ENCODE measurements around the gene BDH1.
A peak's percentile ranks its signal among the peaks of the same experiment; 100 is the strongest.

DNA sequence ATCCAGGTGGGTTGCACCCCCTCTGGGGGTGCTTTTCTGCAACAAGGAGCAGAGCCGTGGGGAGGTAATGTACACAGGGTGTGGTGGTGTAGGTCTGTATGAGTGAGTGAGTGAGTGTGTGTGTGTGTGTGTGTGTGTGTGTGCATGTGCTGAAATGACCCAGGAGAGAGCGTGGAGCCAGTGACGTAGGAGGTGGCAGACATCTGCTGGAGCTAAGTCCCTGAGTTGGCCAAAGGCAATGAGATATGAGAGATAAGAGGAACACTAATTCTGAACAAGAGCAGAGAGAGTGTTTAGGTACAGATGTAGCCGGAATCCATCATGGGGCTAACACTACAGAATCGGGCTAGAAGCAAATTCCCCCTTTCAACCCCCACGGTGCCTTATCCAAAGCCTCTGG is 27.6 kb downstream of the BDH1 start:
- TF ChIP-seq POLR2AphosphoS5 (IDR thresholded peaks at IDR 0.05; ENCODE audit: low read depth, low read length): no peak
- TF ChIP-seq, protein P1, sequence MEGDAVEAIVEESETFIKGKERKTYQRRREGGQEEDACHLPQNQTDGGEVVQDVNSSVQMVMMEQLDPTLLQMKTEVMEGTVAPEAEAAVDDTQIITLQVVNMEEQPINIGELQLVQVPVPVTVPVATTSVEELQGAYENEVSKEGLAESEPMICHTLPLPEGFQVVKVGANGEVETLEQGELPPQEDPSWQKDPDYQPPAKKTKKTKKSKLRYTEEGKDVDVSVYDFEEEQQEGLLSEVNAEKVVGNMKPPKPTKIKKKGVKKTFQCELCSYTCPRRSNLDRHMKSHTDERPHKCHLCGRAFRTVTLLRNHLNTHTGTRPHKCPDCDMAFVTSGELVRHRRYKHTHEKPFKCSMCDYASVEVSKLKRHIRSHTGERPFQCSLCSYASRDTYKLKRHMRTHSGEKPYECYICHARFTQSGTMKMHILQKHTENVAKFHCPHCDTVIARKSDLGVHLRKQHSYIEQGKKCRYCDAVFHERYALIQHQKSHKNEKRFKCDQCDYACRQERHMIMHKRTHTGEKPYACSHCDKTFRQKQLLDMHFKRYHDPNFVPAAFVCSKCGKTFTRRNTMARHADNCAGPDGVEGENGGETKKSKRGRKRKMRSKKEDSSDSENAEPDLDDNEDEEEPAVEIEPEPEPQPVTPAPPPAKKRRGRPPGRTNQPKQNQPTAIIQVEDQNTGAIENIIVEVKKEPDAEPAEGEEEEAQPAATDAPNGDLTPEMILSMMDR (IDR thresholded peaks at IDR 0.05): no peak
- TF ChIP-seq EP300 (IDR thresholded peaks at IDR 0.05; ENCODE audit: borderline replicate concordance in 1 of 2, low read depth in 1 of 2, low read length in 1 of 2): peak in 1 of 2 experiments; percentile 73; a peak in 1 of 4 replicates
- TF ChIP-seq MXI1 (IDR thresholded peaks at IDR 0.05; ENCODE audit: low read depth, low read length): peak; percentile 41; the same call in 1 of the 2 replicates
- peak; percentile 97 for TF ChIP-seq GATA2 (CRISPR knock-in tag; IDR thresholded peaks at IDR 0.05)
- TF ChIP-seq NRF1 (IDR thresholded peaks at IDR 0.05; ENCODE audit: low read depth, low read length): no peak
- TF ChIP-seq, protein P2, sequence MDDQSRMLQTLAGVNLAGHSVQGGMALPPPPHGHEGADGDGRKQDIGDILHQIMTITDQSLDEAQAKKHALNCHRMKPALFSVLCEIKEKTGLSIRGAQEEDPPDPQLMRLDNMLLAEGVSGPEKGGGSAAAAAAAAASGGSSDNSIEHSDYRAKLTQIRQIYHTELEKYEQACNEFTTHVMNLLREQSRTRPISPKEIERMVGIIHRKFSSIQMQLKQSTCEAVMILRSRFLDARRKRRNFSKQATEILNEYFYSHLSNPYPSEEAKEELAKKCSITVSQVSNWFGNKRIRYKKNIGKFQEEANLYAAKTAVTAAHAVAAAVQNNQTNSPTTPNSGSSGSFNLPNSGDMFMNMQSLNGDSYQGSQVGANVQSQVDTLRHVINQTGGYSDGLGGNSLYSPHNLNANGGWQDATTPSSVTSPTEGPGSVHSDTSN (IDR thresholded peaks at IDR 0.05): no peak
- 0 out of 2 replicates have a peak, but pooled peaks have one; percentile 15 for TF ChIP-seq RFX5 (IDR thresholded peaks at IDR 0.05; ENCODE audit: low read length)
- TF ChIP-seq TAF1 (IDR thresholded peaks at IDR 0.05; ENCODE audit: borderline replicate concordance, low read depth, low read length): no peak
- TF ChIP-seq, protein P3, sequence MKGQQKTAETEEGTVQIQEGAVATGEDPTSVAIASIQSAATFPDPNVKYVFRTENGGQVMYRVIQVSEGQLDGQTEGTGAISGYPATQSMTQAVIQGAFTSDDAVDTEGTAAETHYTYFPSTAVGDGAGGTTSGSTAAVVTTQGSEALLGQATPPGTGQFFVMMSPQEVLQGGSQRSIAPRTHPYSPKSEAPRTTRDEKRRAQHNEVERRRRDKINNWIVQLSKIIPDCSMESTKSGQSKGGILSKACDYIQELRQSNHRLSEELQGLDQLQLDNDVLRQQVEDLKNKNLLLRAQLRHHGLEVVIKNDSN (IDR thresholded peaks at IDR 0.05; ENCODE audit: borderline replicate concordance, low read depth): no peak
- TF ChIP-seq TCF12 (IDR thresholded peaks at IDR 0.05): no peak

Data from SK-N-SH (cell line).